OCI-LY3 (cell line): ENCODE data around the gene MTIF3.

Source experiments
- EZH2phosphoT487 ChIP-seq: fragments of 200-600 bp; shearing (Covaris generic); IDR thresholded peaks from 2 replicates; pipeline ENCODE4 v1.6.1; 2018; ENCODE audit warnings: antibody characterized with exemption, mixed run types, low read depth
- TF ChIP-seq, protein P1 (sequence below): fragments of 200-600, 300-600 bp; sonication (generic); IDR thresholded peaks from 2 replicates; pipeline ENCODE4 v1.5.1; 2014; ENCODE audit warnings: antibody characterized with exemption, low read length, low read depth

DNA sequence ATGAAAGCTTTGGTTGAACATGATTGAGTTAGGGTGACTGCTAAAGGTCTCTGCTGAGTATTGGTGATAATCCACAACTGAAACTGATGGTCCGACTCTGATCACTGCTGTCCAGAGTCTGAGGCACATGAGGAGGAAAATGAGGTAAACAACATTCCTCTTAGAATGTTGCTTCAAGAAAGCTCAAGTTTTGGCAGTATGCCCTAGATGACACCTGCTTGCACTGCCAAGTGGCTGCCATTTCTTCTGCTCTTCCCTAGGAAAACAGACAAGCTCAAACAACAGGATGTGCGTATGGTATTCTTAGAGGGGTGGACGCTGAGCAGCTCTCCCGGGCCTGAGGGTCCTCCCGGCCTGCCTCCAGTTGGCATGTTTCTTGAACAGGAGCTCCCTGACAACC is 15.2 kb upstream of the MTIF3 start:
- TF ChIP-seq, protein P1, sequence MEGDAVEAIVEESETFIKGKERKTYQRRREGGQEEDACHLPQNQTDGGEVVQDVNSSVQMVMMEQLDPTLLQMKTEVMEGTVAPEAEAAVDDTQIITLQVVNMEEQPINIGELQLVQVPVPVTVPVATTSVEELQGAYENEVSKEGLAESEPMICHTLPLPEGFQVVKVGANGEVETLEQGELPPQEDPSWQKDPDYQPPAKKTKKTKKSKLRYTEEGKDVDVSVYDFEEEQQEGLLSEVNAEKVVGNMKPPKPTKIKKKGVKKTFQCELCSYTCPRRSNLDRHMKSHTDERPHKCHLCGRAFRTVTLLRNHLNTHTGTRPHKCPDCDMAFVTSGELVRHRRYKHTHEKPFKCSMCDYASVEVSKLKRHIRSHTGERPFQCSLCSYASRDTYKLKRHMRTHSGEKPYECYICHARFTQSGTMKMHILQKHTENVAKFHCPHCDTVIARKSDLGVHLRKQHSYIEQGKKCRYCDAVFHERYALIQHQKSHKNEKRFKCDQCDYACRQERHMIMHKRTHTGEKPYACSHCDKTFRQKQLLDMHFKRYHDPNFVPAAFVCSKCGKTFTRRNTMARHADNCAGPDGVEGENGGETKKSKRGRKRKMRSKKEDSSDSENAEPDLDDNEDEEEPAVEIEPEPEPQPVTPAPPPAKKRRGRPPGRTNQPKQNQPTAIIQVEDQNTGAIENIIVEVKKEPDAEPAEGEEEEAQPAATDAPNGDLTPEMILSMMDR, result no peak
- no peak for TF ChIP-seq EZH2phosphoT487
